GM04503 (cell line): ENCODE measurements around the gene BPIFB6.

Source experiments
- DNase-seq: peaks from one replicate; pipeline ENCODE4 v3.0.0-alpha.2; 2012; ENCODE audit warnings: low read depth

BPIFB6 gene

DNA sequence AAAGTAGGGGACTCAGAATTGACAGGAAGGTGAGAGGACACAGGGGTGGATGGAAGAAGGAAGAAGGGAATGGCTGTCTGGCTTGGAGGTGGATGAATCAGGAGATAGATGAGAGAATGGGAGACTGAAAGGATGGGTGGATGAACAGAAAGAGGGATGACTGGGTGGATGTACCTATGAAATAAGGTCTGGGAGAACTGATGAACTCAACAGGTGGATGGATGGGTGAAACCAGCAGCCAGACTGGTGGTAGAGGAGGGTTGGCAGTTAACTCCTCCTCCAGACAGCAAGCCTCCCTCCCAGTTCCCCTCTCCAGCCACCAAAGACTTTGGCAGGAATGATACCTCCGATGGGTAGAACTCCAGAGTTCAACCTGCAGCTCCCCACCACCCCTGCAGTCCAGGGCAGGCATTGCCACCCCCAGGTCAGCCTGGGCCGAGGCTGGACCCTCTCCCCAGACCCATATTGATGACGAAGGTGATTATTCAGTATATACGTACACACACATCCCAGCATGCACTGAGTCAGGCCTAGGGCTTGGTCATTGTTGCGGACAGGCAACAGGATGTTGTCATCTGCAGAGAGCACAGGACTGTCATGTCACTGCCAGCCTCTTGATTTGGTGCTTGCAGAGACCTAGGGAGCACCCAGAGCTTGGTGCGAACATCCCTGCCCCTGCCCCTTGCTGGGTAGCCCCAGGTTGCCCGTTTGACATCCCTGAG, 29.2 kb upstream of the BPIFB6 start:
- no peak for DNase-seq

DNA sequence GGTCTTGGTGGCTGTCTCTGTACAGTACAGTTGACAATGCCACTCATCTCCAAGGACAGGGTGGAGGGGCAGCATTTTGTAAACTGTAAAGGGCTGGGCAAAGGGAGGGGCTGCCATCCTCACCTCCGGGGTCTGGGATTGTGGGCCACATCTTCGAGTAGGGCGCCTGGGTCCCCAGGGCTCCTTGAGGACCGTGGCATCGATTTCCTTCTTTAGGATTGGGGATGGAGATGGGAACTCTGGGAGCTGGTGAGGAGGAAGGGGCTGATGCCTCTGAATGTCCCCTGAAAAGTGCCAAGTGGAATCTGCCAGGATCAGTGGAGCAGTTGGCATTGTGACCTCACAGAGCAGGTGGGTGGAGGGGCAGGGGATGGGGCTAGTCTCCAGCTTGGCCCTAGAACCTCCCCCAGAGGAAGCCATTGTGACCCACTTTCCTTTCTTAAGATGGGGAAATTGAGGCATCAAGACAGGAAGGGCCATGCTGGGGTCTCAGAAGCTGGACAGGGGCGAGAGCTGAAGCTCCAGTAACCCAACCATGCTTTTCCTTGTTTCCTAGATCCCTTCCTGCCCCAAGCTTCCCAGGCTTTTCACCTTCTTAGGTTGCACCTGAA, 27.2 kb upstream of the BPIFB6 start, which contains the start of gene SUN5:
SUN5 (minus strand) TSS at position 293 of the 611 bp plus-strand sequence; CDS start at position 200, 93 bp downstream.
- no peak for DNase-seq

DNA sequence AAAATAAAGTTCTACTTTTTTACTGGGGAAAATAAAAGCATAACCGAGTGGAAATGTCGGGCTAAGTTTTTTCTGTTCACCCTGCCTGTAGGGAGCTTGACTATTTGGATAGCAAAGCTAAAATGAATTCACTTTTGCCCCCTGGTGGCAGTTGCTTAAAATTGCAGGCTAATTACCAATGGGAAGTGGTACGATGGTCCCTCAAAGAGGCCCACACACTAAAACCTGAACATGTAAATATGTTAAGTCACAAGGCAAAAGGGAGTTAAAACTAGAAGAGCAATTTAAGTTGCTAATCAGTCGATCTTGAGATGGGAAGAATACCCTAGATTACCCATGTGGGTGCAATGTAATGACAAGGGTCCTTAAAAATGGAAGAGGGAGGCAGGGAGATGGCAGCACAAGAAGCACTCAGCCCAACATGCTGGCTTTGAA, 26.3 kb upstream of the BPIFB6 start:
- no peak for DNase-seq

DNA sequence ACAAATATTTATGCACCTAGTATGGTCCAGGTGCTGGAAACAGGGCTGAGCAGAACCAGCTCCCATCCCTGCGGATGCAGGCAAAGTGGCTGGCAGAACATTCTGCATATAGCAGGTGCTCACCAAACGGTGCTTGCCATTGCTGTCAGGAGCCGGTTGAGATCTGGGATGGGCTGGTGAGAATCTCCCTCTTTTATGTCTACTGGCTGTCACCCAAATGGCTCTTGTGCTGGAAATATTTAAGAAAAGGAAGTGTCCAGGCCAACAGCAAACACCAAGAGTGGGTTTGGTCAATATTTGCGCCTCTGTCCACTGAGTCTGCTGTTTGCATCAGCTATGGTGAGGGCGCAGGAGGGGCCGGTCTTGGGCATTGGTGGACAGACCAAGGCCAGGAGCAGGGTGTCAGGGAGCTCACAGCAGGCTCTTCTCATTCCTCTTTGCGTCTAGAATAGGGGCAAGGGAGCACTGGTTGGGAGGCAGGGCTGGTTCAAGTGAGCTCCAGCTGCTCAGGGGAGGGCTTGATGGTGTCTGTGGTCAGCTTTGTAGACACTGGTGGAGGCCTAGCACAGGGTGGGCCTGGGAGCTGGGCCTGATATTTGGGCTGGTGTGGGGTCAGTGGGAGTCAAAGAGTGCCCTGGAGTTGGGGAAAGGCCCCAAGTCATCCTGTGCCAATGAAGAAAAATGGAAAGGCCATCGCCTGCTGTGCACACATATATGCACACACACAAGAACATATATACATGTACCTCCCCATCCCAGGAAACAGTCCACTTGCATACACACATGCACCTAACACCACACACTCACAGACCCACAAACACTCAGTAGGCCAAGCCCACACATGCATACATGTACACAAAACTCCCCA, 25.3 kb upstream of the BPIFB6 start:
- no peak for DNase-seq

DNA sequence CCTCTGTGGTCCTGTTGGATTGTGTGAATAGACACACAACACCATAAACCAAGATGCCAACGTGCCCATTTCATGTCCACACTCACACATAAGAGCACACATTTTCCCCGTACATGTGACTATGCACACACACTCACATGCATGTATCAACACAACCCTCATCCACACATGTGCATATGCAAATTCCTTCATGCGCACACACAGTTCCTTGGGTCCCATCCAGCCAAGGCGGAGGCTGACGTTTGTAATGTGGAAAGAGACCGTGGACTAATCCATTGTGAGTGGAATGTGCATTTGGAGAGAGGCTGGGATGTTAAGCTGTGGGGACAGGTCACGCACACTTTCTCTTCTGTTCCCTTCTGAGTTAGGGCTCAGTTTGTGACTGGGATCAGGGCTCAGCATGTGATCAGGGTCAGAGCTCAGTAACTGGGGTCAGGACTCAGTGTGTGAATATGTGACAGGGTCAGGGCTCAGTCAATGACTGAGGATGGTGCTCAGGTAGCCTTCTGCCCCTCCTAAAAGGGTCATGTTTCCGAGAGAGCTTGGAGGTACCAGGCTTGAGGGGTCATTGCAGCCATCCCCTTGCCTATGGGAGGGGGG, 24.6 kb upstream of the BPIFB6 start:
- DNase-seq, result no peak

DNA sequence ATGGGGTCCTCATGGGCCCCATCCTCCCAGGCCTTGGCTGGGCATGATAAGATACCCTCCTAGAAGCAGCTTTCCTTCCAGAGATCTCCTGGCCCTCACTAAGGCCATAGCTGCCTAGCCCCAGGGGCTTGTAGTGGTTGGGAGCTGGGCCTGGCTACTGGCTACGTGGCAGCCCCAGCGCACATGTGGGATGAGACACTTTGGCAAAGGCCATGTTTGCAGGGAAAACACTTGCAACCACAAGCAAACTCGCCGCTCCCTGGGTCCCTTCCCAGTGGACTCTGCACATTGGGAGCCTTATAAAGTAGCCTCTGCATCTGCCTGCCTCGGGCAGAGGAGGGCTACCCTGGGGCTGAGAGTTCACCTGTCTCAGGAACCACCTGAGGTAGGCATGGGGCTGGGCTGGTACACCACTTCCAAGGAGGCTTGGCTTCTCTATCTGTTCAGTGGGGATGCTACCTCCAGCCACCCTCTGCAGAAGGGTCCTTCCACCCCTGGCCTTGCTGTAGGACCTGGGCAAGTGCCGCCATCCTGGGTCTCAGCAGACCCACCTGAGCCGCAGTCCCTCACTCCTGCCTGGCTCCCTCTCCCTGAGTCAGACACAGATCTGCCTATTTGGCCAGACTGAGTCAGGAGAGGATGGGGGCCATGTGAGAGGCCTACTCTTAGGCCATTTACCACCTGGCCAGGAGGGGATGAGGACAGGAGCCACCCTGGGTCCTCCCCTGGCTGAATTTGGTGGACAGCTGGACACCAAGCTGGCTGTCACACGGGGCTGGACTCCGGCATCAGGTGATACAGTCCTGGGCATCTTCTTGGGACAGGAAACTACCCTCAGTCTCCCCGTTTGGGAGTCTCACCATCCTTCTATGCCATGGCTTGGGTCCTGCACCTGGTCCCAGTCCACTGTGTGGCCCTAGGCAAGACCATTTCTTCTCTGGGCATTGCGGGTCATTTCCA, 23.8 kb upstream of the BPIFB6 start, which contains the start of gene BPIFB2:
BPIFB2 (plus strand) TSS at position 329 of the 960 bp plus-strand sequence. CDS start 871 bp downstream, outside the sequence.
- no peak for DNase-seq

DNA sequence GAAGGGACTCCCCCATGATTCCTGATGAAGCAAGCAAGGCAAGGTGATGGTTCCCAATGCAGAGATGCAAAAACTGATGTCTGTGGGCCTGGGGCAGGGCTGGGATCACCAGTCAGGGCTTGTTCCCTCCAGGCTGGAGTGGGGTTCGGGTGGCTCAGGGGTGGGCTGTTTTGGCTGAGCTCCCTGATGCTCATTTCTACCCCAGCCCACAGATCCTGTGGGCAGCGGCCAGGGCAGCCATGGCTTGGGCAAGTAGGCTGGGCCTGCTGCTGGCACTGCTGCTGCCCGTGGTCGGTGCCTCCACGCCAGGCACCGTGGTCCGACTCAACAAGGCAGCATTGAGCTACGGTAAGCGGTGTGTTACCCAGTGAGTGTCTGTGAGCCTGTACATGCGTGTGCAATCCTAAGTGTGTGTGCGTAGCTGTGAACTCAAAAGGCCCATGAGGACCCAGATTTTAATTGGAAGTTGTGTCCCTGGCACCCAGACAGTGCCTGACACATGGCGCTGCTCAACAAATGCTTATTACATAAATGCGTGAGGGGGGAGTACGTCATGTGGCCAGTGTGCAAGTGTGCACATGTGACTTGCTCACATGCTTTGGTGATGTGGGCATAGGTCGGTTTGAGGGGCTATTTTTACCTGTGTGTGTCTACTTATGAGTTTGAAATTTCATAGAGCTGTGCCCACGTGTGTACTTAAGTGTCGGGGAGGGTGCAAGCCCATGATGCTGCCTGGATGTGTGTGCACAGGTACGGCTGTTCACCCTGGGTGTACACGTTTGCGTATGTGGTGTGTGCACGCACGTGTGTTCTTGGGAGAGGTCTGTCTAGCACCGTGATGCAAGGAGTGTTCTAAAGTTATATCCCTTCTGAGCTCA, 22.9 kb upstream of the BPIFB6 start:
- no peak for DNase-seq

DNA sequence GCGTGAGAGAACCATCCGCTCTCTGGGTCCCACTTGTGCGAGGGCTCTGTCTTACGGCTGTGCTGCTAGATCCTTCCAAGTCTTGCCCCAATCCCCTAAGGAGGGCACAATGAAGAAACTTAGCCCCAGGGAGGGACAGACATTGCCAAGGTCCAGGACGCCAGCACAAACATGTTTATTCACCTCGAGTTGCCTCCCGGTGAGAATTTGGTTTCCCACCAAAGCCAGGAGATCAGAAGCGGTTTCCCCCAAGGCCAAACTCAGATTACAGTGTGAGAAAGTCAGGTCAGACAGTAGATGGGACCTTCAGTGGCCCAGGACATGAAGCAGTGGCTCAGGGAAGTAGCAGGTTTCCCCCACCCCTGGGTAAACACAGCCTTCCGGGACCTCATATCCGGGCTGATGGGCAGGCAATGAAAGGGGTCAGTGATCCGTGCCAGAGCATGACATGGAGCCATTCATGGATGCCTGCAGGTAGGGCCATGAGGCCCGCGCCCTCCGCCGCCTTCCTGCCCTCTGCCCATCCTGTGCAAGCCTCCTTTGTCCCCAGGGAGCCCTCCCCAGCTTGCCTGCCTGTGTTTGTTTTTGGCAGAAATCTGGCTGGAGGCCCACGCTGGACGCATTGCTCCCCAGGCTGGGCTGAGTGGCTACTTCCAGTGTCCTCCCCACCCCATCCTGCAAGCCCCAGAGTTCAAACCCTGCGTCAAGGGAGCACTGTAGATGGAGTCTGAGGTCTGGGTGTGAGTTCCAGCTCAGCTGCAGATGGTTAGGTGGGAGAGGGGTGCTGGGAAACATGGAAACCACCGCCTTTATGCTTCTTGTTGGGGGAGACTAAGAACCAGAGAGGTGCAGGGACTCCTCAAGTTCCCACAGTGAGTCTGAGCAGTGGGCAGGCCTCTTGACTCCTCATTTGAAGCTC, 22.0 kb upstream of the BPIFB6 start:
- no peak for DNase-seq

DNA sequence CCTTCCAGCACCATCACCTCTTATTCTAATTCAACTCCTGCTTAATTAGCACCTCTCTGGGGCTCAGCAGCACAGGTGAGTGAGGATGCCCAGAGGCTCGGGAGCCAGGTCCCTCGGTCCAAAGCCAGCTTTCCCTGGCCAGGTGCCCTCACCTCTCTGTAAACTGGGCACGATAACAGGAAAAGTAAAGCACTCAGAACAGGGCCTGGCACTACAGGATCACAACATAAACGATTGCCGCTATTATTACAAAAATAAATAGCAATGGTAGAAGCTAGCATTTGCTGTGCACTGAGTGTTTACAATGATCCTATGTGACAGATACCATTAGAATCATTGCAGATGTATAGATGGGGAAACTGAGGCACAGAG, 21.3 kb upstream of the BPIFB6 start:
- DNase-seq, result no peak

DNA sequence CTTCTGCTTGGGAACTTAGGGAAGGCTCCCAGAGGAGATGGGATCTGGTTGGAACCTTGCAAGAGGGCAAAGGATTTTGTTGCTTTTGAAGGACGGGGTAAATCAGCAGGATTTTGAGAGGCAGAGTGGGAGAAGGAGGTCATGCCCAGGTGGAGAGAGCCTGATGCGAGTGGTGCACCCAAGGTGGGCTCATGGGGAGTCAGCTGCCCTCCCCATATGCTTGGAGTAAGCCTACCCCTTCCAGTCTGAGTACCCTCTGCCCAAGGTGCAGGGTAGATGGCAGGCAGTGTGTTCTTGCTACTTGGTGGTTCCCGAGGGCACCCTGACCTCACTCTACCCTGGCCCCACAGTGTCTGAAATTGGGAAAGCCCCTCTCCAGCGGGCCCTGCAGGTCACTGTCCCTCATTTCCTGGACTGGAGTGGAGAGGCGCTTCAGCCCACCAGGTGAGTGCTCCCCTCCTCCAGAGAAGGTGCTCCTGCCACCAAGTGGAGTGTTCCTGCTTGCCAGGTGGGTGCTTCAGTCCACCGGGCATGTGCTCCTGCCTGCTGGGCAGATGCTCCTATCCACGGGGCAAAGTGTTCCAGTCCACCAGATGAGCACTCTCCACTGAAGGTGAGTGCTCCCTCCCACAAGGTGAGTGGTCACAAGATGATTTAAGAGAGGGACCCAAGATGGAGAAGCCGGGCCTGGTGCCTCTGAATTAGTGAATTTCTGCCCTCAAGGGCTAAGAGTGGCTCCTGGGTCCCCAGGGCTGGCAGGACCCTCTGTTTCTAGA, 20.6 kb upstream of the BPIFB6 start:
- DNase-seq, result no peak

DNA sequence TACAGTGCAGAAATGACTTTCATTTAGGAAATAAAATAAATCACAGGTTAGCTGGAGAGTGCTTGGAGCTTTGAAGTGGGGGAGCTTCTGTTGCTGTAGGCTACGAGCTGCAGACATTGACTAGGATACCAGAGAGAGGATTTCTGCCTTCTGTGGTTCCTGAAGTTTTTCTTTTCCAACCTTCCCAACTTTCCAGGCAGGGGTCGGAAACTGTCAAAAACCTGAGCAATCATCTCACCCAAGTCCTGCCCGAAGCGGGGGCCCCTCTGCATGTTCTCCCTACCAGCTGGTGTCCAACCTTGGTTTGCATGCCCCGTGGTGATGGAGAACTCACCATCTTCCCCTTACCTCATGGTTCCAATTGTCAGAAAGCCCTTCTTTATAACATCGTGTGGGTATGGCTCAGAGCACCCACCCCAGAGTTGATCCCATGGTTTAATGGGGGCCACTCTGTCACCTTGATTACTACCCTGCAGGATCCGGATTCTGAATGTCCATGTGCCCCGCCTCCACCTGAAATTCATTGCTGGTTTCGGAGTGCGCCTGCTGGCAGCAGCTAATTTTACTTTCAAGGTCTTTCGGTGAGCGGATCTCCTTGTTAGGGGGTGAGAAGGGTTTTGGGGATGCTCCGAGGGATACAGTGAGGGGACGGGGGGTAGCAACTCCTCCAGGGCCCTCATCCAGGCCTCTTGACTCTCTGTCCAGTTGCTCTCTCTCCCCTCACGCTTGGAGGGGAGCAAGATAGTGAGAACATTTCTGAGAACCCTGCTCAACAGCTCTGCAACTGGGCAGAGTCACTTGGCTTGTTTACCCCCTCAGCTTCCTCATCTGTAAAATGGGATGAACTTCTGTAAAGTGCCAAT, 18.9 kb upstream of the BPIFB6 start:
- DNase-seq, result no peak

DNA sequence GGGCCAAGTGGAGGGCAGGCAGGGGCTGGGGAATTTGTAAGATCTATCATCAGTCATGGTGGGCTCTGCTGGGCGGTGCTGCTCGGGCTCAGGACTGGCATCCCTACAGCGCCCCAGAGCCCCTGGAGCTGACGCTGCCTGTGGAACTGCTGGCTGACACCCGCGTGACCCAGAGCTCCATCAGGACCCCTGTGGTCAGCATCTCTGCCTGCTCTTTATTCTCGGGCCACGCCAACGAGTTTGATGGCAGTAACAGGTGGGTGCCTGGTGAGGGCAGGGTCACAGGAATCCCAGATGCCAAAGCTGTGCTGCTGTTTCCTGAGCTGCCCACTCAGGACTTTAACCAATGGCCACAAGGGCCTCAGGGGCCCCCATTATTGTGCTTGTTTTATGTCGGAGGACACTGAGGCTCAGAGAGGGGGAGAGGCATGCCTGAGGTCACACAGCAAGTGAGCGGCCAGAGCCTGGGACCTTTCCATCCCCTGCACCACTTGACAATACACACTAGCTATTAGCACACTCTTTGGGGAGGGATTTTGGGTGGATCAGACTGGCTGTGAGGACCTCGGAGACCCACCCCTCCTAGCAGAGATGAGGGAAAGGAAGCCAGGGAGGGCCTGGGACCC, 17.6 kb upstream of the BPIFB6 start:
- no peak for DNase-seq

DNA sequence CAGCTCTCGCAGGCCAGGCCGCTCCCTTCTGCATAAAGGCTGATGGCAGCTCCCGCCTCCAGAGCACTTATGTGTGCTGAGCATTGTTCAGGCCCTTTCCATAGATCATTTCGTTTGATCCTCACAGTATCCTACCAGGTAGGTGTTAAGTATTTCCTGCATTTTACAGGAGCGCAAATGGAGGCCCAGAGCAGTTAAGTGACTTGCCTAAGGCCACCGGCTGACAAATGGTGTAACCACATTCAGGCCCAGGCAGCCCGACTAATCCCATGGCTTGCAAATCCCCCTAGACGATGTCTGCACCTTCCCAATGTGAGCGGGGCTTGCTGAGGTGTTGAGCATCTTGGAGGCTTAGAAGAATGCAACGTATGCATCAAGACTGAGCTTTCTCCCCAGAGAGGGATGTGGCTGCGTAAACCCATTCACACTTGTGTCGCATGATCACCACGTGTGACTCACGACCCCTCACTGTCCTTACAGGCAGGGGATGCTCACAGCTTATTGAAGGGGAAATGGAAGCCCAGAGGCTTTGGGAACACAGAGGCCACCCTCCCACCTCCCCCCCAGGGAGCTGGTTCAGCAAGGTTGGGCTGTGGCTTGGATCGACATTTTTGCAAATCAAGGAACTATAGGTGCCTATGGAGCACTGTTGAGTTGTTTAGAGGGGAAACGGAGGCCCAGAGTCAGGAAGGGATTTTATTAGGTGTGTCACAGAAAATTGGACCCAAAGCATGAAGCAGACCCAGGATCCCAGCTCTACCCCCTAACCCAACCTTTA, 16.9 kb upstream of the BPIFB6 start:
- DNase-seq, result no peak

DNA sequence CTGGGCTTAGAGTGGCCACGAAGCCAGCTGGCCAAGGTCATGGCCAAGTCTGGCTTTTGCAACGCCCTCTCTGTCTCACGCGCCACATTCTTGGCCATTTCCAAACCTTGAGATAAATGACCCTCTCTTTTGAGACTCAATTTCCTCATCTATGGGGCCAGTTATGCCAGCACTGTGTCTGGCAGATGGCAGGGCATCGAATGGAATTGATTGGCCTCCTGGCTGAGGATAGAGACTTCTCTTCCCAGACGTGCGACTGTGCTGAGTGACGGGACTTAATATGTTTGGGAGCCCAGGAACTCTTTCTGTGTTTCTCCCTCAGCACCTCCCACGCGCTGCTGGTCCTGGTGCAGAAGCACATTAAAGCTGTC, 16.3 kb upstream of the BPIFB6 start:
- DNase-seq, result no peak

DNA sequence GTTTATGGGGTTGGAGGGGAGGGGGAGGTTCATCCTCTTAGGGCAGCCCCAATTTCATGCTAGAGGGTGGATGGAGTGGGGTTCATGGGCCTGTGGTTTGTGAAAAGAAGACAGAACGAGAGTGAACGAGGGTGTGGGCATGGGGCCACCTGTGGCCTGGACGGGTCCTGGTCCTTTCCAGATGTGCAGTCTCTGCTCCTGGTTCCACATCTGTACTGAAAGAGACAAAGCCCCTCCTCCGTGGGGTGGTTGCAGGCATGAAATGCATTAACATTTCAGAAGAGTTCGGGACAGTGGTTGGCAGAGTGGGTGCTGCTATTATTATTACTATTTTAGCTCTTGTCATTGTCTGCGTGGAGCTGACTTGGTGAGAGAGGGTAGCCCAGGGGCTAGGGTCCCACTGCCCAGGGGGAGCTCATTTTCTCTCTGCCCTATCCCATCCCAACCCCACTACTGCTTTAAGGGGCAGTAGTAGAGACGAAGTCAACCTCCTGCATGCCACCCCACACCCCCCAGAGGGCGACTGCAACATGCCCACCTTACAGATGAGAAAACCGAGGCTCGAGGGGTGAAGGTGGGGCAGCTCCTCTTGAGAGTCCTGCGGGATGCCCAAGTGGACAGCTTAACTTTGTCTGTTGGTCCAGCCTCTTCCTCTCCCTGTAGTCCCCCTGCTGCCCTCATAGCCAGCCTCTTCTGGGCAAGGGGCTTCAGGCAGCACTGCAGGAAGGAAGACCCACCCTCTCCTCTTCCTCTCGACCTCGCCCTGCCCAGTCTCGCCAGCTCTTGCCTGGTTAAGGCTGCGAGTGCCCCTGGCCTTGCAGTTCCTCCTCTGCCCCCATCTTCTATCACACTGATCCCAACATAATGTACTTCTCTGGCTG, 15.5 kb upstream of the BPIFB6 start:
- no peak for DNase-seq
